Skeletal muscle tissue (tissue), 4 donors: ENCODE measurements around the gene MYO1D. TPM values are rescaled to one million over a fixed set of nuclear protein-coding genes. Genes with fewer than 3 reads are reported as not detected.

Experiments used
- H3K27ac ChIP-seq: one replicate; pipeline ENCODE4 v1.7.0; 2013; ENCODE audit warnings: mild to moderate bottlenecking, low read depth, low read length, inconsistent platforms
- H3K27me3 ChIP-seq, 3 donors: one replicate each; pipeline ENCODE4 v1.7.0; 2013; ENCODE audit warnings: low read length in 3 of 3; ENCODE audit not compliant: control insufficient read depth in 3 of 3, insufficient read depth in 3 of 3
- H3K36me3 ChIP-seq, 3 donors: one replicate each; pipeline ENCODE4 v1.7.0; 2013; ENCODE audit warnings: low read length in 3 of 3; ENCODE audit not compliant: control insufficient read depth in 3 of 3, insufficient read depth in 3 of 3
- H3K4me1 ChIP-seq, 3 donors: one replicate each; pipeline ENCODE4 v1.7.0; 2013; ENCODE audit warnings: low read length in 3 of 3, mild to moderate bottlenecking in 3 of 3; ENCODE audit not compliant: control insufficient read depth in 3 of 3, insufficient read depth in 3 of 3
- H3K4me3 ChIP-seq, 3 donors: one replicate each; pipeline ENCODE4 v1.7.0; 2013; ENCODE audit warnings: low read length in 3 of 3
- H3K9ac ChIP-seq, 3 donors: one replicate each; pipeline ENCODE4 v1.7.0; 2013; ENCODE audit warnings: low read length in 3 of 3, mild to moderate bottlenecking in 3 of 3, moderate library complexity in 2 of 3, low read depth in 1 of 3
- H3K9me3 ChIP-seq, 3 donors: one replicate each; pipeline ENCODE4 v1.7.0; 2013; ENCODE audit warnings: low read length in 3 of 3; ENCODE audit not compliant: control insufficient read depth in 3 of 3
- total RNA-seq: library from RNA; depleted of rRNA; stranded (reverse); fragments of >200 nt; gene quantifications from one replicate; pipeline ENCODE4 v1.2.3, GENCODE V29; 2014
- donor health status: Osteomylitis.

The MYO1D gene
- total RNA-seq, 1 donor from 2014 or later, result 15.1 TPM

DNA sequence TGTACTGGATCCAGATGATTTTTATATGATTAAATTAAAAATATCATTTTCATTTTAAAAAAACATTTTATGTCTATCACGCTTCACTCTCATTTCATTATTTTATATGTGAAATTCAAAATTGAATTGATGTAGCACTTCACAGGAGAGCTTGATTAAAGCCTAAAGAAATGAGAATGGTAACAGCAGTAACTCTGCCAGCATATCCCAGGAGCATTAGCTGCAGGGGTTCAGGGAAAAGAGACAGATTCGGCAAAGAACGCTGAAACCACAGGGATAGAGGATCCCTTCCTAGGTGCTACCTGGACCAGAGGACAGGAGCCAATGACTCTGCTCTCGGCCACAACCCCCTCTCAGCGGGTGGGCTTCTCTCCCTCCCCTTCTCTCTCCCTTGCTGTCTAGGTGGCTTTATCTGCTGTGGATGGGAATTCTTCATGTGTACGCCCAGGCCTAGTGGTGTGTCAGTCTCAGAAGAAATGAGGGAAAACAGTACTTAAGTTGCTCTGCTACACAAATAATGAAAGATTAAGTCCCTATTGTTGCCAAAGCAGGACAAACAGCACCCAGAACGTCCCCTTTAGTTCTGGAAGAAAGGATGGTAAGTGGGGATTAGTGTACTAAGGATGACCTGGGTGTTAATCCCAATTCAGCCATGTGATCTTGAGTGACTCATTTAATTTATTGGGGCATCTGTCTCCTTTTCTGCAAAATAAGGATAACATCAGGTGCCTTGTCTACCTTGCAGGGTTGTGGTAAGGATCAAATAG is 266.9 kb downstream of the MYO1D start:
- Histone ChIP-seq H3K27me3 (no peaks in the 10 kb centered on the region), H3K4me3 (no peak overlapping the region), H3K4me1 (no peaks in the 10 kb centered on the region), H3K9me3 (no peaks in the 10 kb centered on the region), H3K36me3 (no peaks in the 10 kb centered on the region), H3K9ac (no peak overlapping the region), H3K27ac (no peak overlapping the region)

DNA sequence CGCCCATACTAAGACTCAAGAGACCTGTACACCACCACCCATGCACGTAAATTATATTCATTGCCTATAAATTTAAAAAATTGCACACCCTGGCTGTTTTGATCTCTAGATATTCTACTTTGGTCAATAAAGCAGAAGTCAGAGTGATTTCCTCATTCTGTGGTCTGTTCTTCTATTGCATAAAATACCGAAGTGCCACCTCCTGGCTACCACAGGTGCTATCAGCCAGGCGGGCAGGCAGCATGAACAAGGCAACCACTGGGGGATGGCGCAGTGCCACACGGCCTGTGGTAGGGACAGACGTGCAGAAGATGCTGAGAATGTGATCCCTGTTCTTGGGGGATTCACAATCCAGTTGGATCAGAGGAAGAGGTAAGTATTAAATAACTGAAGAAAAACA is 267.8 kb downstream of the MYO1D start:
- H3K27ac ChIP-seq, result no peak overlapping the region

DNA sequence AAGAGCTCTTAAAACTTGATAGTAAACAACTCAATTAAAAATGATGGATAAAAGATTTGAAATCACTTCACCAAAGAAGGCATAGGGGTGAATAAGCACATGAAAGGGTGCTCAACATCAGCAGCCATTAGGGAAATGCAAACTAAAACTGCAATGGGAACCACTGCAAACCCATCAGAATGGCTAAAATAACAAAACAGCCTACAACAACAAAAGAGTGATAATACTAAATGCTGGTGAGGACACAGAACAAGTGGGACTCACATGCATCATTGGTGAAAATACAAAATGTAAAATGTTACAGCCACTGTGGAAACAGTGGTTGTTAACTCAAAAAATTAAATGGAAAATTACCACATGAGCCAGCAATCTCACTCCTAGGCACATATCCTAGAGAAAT is 268.7 kb downstream of the MYO1D start:
- H3K27me3 ChIP-seq, result no peaks in the 10 kb centered on the region

More for the DNA sequence above, 267.8 kb downstream of the MYO1D start:
- no peaks in the 10 kb centered on the region for H3K4me1 ChIP-seq
- no peaks in the 10 kb centered on the region for H3K36me3 ChIP-seq
- H3K4me3 ChIP-seq, result no peak overlapping the region
- no peak overlapping the region for H3K9ac ChIP-seq
- no peaks in the 10 kb centered on the region for H3K9me3 ChIP-seq
- H3K27me3 ChIP-seq, result no peaks in the 10 kb centered on the region

DNA sequence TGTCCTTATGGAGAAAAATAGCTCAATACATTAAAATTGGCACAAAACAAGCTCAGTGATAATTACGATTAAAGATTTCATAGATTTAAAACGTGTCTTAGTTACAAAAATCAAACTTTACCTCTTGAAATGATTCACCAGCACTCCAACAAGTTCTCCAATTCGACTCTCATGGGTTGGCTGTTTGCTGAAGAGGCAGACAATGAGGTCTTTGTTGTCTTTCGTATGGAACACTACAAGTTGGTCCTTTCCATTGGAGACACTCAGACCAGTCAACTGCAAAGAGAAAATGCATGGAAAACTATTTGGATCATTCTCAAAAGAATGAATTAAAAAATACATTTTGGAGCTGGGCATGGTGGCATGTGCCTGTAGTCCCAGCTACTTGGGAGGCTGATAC is 272.0 kb downstream of the MYO1D start:
- no peaks in the 10 kb centered on the region for H3K4me1 ChIP-seq
- H3K4me3 ChIP-seq, result no peak overlapping the region
- H3K27me3 ChIP-seq, result no peaks in the 10 kb centered on the region
- H3K9ac ChIP-seq, result no peak overlapping the region
- H3K27ac ChIP-seq, result no peak overlapping the region
- H3K36me3 ChIP-seq, result no peaks in the 10 kb centered on the region
- no peaks in the 10 kb centered on the region for H3K9me3 ChIP-seq

More for the DNA sequence above, 268.7 kb downstream of the MYO1D start:
- Histone ChIP-seq H3K9me3 (no peaks in the 10 kb centered on the region), H3K4me1 (no peaks in the 10 kb centered on the region), H3K27ac (no peak overlapping the region), H3K36me3 (no peaks in the 10 kb centered on the region), H3K9ac (no peak overlapping the region), H3K4me3 (no peak overlapping the region)

DNA sequence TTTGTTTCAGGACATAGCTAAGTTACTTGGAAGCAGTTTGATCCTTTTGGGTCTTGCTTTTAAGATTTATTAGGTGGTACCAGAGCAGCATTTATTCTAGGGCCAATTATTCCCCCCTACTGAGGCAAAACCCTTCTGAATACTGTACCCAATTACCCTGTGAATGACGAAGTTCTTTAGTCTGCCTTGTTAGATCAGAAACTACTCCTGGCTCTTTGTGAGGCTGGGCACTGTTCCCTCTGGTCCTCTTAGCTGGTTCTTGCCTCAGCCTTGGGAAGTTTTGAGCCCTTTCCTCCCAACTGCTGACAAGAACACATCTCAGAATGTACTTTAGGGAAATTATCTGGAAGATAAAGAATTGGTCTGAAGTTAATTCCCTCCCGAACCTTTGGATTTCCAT is 274.5 kb downstream of the MYO1D start:
- no peak overlapping the region for H3K27ac ChIP-seq
- H3K36me3 ChIP-seq, result no peaks in the 10 kb centered on the region
- no peak overlapping the region for H3K9ac ChIP-seq
- no peaks in the 10 kb centered on the region for H3K9me3 ChIP-seq
- H3K27me3 ChIP-seq, result no peaks in the 10 kb centered on the region
- H3K4me1 ChIP-seq, result no peaks in the 10 kb centered on the region
- no peak overlapping the region for H3K4me3 ChIP-seq

DNA sequence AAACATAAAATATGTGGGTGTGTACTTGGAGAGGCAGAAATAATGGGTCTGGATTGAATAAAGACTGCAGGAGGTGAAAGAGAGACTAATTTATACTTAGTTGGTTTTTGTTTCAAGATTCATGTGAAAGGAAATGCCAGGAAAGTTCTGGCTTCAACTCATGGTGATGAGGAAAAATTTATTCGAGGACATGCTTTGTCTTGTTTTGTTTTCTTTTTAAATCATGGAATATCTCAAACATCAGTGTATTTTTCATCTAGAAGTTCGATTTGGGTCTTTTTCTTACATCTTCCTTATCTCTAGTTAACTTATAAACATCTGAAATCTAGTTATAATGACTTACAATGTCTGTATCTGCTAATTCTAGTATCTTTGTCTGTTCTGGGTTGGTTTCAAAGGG is 275.1 kb downstream of the MYO1D start:
- no peaks in the 10 kb centered on the region for H3K9me3 ChIP-seq
- no peaks in the 10 kb centered on the region for H3K4me1 ChIP-seq
- no peaks in the 10 kb centered on the region for H3K27me3 ChIP-seq
- no peak overlapping the region for H3K27ac ChIP-seq
- no peaks in the 10 kb centered on the region for H3K36me3 ChIP-seq
- no peak overlapping the region for H3K9ac ChIP-seq
- H3K4me3 ChIP-seq, result no peak overlapping the region

DNA sequence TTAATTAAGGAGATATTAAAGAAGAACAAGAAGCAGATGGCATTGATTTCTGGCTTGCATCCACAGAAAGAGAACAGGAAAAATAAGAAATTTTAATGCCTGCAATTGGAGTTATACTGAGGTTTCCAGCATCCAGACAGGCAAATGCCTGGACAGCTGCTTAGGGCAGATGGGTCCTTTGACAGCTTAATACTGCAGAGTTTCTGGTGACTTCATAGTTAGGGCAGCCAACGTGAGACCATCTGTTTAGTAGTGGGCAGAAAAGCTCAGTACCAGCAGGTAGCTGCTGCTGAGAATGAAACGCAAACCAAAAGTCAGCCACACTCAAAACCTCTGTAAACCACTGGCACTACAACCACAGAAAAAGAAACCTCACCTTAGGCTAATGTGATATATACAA is 280.3 kb downstream of the MYO1D start:
- no peaks in the 10 kb centered on the region for H3K9me3 ChIP-seq
- no peak overlapping the region for H3K4me3 ChIP-seq
- no peaks in the 10 kb centered on the region for H3K4me1 ChIP-seq
- no peak overlapping the region for H3K9ac ChIP-seq
- no peaks in the 10 kb centered on the region for H3K27me3 ChIP-seq
- no peaks in the 10 kb centered on the region for H3K36me3 ChIP-seq
- no peak overlapping the region for H3K27ac ChIP-seq

DNA sequence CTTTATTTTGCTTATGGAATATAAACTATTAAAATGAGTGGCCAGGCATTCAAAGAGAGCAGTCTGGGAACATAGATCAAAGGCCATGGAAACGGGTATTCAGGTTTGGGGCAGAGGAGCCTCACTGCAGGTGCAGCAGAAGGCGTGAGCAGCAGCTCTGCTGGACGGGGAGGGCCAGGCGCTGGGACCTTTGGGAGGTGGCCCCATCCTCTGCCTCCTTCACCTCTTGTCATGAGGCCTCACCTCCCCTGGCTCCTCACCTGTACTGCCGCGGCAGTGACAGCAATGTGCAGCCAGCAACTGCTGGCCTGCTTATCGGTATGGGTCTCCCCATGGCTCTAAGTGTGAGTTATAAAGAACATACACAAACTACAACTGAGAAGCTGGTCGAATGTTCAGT is 280.7 kb downstream of the MYO1D start:
- Histone ChIP-seq H3K36me3 (no peaks in the 10 kb centered on the region), H3K9ac (no peak overlapping the region), H3K4me1 (no peaks in the 10 kb centered on the region), H3K9me3 (no peaks in the 10 kb centered on the region), H3K27me3 (no peaks in the 10 kb centered on the region), H3K27ac (no peak overlapping the region), H3K4me3 (no peak overlapping the region)

DNA sequence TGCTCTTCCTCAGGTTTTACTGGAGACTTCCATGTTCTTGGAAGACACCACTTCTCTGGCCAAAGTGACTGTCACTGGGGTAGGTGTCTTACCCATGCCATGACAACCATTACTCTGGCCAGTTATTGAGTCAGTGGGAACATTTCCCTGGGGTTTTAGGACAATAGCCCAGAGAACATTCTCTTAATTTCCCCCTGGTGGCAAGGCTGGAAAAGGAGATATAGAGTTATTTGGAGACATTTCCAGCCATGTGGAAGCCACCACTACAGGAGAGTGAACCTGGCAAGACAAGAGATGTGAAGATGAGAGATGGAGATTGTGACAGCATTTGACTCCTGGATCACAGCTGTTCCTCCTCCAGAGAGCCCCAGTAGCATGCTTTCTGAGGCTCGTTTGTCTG is 283.9 kb downstream of the MYO1D start:
- H3K4me1 ChIP-seq, result no peaks in the 10 kb centered on the region
- H3K9me3 ChIP-seq, result no peaks in the 10 kb centered on the region
- no peaks in the 10 kb centered on the region for H3K27me3 ChIP-seq
- H3K9ac ChIP-seq, result no peak overlapping the region
- no peaks in the 10 kb centered on the region for H3K36me3 ChIP-seq
- H3K27ac ChIP-seq, result no peak overlapping the region
- no peak overlapping the region for H3K4me3 ChIP-seq

DNA sequence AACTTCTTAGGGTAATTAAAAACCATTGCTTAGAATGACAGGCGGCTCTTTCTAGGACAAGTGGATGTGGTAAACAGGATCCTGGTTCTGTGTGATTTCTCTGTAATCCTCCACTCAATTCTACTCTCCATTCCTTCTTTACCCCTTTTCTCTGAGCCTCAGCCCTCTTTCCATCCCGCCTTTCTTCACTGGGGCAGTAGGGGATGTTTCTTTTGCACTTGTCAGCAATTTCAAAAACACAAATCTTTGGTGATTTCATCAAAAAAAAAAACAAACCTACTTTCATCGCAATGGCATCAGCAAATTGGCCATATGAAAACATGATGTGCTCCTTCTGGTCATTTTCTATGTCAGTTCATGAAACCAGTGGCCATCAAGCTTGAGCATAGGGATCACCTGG is 285.5 kb downstream of the MYO1D start:
- H3K9ac ChIP-seq, result no peak overlapping the region
- H3K27ac ChIP-seq, result no peak overlapping the region
- no peaks in the 10 kb centered on the region for H3K36me3 ChIP-seq
- H3K27me3 ChIP-seq, result no peaks in the 10 kb centered on the region
- H3K4me3 ChIP-seq, result no peak overlapping the region
- H3K9me3 ChIP-seq, result no peaks in the 10 kb centered on the region
- no peaks in the 10 kb centered on the region for H3K4me1 ChIP-seq
